ENCODE data around the gene AHI1.

DNA sequence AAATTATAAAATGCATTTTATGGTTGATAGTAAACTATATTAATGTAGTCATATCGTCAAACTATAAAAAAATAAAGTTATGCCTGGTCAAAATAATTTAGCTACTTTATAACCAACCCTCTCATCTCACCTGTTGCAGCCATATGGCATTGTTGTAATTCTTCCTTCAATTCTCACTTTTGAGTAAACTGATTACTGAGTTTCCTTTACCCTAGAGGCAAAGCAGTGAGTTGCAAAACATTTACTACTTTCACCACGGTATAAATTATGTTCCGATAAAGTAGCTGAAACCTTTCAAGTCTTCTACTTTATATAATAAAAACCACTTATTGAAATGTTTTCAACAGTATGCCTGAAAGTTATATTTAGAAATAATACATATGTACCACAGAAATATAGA lies 113.8 kb downstream of the AHI1 start:
- TF ChIP-seq, protein P1, sequence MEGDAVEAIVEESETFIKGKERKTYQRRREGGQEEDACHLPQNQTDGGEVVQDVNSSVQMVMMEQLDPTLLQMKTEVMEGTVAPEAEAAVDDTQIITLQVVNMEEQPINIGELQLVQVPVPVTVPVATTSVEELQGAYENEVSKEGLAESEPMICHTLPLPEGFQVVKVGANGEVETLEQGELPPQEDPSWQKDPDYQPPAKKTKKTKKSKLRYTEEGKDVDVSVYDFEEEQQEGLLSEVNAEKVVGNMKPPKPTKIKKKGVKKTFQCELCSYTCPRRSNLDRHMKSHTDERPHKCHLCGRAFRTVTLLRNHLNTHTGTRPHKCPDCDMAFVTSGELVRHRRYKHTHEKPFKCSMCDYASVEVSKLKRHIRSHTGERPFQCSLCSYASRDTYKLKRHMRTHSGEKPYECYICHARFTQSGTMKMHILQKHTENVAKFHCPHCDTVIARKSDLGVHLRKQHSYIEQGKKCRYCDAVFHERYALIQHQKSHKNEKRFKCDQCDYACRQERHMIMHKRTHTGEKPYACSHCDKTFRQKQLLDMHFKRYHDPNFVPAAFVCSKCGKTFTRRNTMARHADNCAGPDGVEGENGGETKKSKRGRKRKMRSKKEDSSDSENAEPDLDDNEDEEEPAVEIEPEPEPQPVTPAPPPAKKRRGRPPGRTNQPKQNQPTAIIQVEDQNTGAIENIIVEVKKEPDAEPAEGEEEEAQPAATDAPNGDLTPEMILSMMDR (conservative IDR thresholded peaks at IDR 0.05; ENCODE audit: low read depth, low read length), result no peak
- TF ChIP-seq EZH2 (IDR thresholded peaks at IDR 0.05; ENCODE audit: borderline replicate concordance, low read depth, low read length, poor library complexity, severe bottlenecking), result no peak
